ENCODE measurements around the gene TBC1D19. TPM values are rescaled to one million over a fixed set of nuclear protein-coding genes. Genes with fewer than 3 reads are reported as not detected.
A peak's percentile ranks its signal among the peaks of the same experiment; 100 is the strongest.

Gene TBC1D19
- total RNA-seq, 4 donors from 2014 or later, result 25.0 to 31.8 (median 31.4) TPM

DNA sequence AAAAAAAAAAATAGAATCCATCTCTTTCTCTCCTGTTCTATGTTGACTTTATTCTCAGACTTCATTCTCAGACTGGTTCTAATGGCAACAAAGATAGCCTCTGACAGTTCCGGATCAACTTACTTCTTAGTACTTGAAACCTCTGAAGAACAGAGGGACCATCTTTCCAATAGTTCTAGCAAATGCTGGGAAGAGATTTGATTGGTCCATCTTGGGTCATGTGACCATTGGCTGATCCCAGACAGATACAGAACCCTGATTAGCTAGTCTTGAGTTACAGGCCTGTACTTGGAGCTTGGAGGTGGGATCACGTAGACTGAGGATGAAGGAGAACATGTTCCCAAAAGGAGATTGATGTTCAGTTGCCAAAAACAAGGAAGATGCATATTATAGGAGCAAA is 209.9 kb downstream of the TBC1D19 start:
- Histone ChIP-seq H3K9me3 (no peaks in the 10 kb centered on the region), H3K36me3 (no peaks in the 10 kb centered on the region), H3K27ac (no peak overlapping the region), H3K27me3 (no peaks in the 10 kb centered on the region), H3K4me3 (replicated peaks in 1 of 3) (no peak overlapping the region), H3K4me1 (peaks cover 0 to under 1% of the 10 kb centered on the region in 2 donors)
- TF ChIP-seq POLR2A (IDR thresholded peaks at IDR 0.05), result no peak
- TF ChIP-seq, protein P1, sequence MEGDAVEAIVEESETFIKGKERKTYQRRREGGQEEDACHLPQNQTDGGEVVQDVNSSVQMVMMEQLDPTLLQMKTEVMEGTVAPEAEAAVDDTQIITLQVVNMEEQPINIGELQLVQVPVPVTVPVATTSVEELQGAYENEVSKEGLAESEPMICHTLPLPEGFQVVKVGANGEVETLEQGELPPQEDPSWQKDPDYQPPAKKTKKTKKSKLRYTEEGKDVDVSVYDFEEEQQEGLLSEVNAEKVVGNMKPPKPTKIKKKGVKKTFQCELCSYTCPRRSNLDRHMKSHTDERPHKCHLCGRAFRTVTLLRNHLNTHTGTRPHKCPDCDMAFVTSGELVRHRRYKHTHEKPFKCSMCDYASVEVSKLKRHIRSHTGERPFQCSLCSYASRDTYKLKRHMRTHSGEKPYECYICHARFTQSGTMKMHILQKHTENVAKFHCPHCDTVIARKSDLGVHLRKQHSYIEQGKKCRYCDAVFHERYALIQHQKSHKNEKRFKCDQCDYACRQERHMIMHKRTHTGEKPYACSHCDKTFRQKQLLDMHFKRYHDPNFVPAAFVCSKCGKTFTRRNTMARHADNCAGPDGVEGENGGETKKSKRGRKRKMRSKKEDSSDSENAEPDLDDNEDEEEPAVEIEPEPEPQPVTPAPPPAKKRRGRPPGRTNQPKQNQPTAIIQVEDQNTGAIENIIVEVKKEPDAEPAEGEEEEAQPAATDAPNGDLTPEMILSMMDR (IDR thresholded peaks at IDR 0.05), result no peak
- 98 to 100% methylated on average over 2 of the region's 2 CpGs for whole genome bisulfite sequencing, 2 donors
- DNase-seq, result no peak
- intact Hi-C loops (cut with DNase I), result no loop called here

DNA sequence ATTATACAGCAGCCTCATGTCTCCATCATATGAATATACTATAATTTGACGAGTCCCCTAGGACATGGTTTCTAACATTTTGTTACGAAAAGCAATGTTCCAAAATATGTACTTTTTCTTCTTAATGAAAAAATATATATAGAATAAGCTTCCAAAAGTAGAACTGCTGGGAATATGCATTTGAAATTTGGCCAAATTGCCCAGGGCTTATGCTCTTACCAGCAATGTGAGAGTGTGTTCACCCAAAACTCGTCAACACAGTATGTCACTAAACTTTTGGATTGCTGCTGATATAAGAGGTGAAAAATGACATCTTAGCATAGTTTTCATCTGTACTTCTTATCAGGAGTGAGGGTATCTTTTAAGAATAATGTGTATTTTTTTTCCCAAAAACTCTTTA is 212.2 kb downstream of the TBC1D19 start:
- no peak overlapping the region for H3K27ac ChIP-seq
- 87 to 92% methylated on average over 3 of the region's 3 CpGs for WGBS, 2 donors
- intact Hi-C loops (cut with DNase I), result no loop called here
- no peak overlapping the region for H3K4me3 ChIP-seq (replicated peaks in 1 of 3)
- no peaks in the 10 kb centered on the region for H3K4me1 ChIP-seq
- H3K36me3 ChIP-seq, result no peaks in the 10 kb centered on the region
- no peaks in the 10 kb centered on the region for H3K9me3 ChIP-seq
- DNase-seq, result no peak
- H3K27me3 ChIP-seq, result no peaks in the 10 kb centered on the region
- TF ChIP-seq POLR2A (IDR thresholded peaks at IDR 0.05), result no peak
- TF ChIP-seq, protein P1 (IDR thresholded peaks at IDR 0.05), result no peak

DNA sequence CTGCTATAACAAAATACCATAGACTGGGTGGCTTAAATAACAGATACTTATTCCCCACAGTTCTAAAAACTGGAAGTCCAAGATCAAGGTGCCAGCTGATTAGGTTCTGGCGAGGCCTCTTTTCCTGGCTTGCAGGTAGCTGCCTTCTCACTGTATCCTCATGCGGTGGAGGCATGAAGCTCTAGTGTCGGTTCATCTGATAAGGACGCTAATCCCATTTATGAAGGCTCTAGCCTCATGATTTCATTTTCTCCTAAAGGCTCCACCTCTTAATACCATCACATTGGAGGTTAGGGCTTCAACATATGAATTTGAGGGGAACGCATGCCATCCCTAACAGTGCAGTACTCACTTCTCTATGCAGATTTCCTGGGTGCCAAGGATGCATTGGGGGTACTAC is 218.9 kb downstream of the TBC1D19 start:
- intact Hi-C loops (cut with DNase I), result no loop called here
- no peak for DNase-seq
- H3K27me3 ChIP-seq, result no peaks in the 10 kb centered on the region
- H3K27ac ChIP-seq, result no peak overlapping the region
- WGBS, 2 donors, result 84 to 89% methylated on average over 5 of the region's 5 CpGs
- no peak overlapping the region for H3K4me3 ChIP-seq (replicated peaks in 1 of 3)
- no peaks in the 10 kb centered on the region for H3K9me3 ChIP-seq
- H3K36me3 ChIP-seq, result no peaks in the 10 kb centered on the region
- no peaks in the 10 kb centered on the region for H3K4me1 ChIP-seq
- TF ChIP-seq, protein P1 (IDR thresholded peaks at IDR 0.05), result no peak
- TF ChIP-seq POLR2A (IDR thresholded peaks at IDR 0.05), result no peak

DNA sequence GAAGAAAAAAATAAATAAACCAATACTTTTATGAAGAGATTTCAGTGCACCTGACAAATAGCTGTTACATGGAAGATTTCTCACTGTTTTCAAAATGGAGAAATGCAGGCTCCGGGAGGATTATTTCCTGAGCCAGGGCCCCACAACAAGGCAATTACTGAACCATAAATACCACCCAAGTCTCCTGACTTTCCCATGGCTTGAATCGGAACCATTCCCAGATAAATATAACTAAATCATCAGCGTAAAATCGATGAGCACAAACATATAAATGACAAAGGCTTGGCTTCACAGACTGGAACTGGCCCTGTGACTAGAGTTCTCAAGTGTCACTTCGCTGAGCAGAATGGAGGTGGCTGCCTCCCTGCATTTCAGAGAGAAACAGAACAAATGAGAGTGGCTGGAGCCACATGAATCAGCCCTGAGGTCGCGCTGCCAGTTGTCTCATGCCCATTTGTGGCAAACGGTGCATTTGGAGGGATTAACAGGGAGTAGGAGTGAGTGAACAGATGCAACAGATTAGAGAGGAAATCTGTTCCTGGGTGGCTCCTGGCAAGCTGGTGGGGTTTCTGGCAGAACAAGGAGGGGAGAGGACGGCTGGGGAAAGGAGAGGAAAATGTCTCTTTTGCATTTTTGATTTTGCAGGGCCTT is 219.5 kb downstream of the TBC1D19 start:
- 36 to 51% methylated on average over 9 of the region's 9 CpGs for WGBS, 2 donors
- no peak for TF ChIP-seq POLR2A (IDR thresholded peaks at IDR 0.05)
- TF ChIP-seq, protein P1 (IDR thresholded peaks at IDR 0.05), result no peak
- Histone ChIP-seq H3K4me3 (replicated peaks in 1 of 3) (no peak overlapping the region), H3K9me3 (no peaks in the 10 kb centered on the region), H3K27me3 (no peaks in the 10 kb centered on the region), H3K4me1 (no peaks in the 10 kb centered on the region), H3K36me3 (no peaks in the 10 kb centered on the region), H3K27ac (no peak overlapping the region)
- intact Hi-C loops (cut with DNase I), result no loop called here
- DNase-seq, result peak in 1 of 2 donors; percentile 7

DNA sequence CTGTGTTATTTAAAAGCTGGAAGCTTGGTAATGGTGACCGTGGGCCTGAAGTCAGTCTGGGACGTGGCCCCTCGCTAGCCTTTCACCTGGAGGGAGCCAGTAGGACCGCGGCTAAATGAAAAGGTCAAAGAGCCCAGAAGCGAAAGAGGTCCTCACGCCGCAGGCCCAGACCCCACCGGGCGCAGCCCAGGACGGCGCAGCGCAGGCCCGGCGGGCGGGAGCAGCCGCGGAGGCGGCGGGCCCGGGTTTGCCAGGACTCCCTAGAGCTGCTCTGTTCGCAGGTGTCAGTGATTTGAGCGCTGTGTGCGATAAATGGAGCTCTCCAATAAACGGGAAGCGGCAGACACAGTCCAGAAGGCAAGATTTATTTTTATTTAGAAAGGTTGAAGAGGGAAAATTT is 220.6 kb downstream of the TBC1D19 start:
- intact Hi-C loops (cut with DNase I), result no loop called here
- Histone ChIP-seq H3K9me3 (no peaks in the 10 kb centered on the region), H3K36me3 (no peaks in the 10 kb centered on the region), H3K27me3 (no peaks in the 10 kb centered on the region), H3K4me3 (replicated peaks in 1 of 3) (no peak overlapping the region), H3K4me1 (no peaks in the 10 kb centered on the region), H3K27ac (no peak overlapping the region)
- 86 to 89% methylated on average over 18 to 26 of the region's 26 CpGs for WGBS, 2 donors
- no peak for DNase-seq
- no peak for TF ChIP-seq POLR2A (IDR thresholded peaks at IDR 0.05)
- TF ChIP-seq, protein P1 (IDR thresholded peaks at IDR 0.05), result no peak

Data from thyroid gland (tissue), 4 donors.